Measurements from ENCODE around the gene ARNT2.

Gene ARNT2

DNA sequence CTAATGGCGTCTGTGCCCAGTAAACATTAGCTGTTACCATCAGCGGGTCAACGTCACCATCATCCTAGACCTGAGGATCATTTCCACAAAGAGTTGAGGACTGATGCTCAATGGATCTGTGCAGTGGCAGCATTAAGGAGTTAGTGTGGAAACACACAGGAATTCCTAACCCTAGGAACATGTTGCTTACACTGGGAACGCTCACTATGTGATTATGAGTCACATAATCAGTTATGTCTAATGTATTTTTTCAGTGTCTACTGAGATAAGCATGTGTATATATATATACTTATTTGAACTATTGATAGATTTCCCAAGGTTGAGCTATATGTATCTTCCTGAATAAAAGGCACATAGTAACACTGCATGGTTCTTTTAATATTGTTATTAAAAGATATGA lies 19.0 kb downstream of the ARNT2 start:
- peak; percentile 44; the same call in 1 of the 3 replicates for ATAC-seq
- TF ChIP-seq, protein P1, sequence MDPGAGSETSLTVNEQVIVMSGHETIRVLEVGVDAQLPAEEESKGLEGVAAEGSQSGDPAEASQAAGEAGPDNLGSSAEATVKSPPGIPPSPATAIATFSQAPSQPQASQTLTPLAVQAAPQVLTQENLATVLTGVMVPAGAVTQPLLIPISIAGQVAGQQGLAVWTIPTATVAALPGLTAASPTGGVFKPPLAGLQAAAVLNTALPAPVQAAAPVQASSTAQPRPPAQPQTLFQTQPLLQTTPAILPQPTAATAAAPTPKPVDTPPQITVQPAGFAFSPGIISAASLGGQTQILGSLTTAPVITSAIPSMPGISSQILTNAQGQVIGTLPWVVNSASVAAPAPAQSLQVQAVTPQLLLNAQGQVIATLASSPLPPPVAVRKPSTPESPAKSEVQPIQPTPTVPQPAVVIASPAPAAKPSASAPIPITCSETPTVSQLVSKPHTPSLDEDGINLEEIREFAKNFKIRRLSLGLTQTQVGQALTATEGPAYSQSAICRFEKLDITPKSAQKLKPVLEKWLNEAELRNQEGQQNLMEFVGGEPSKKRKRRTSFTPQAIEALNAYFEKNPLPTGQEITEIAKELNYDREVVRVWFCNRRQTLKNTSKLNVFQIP (CRISPR knock-in tag; IDR thresholded peaks at IDR 0.05; ENCODE audit: borderline replicate concordance, low read depth): no peak
- no peak for TF ChIP-seq RARB (CRISPR knock-in tag; IDR thresholded peaks at IDR 0.05)
- no peak for TF ChIP-seq OSR1 (CRISPR knock-in tag; IDR thresholded peaks at IDR 0.05)
- no peak for TF ChIP-seq ZFP3 (CRISPR knock-in tag; IDR thresholded peaks at IDR 0.05)
- TF ChIP-seq, protein P2, sequence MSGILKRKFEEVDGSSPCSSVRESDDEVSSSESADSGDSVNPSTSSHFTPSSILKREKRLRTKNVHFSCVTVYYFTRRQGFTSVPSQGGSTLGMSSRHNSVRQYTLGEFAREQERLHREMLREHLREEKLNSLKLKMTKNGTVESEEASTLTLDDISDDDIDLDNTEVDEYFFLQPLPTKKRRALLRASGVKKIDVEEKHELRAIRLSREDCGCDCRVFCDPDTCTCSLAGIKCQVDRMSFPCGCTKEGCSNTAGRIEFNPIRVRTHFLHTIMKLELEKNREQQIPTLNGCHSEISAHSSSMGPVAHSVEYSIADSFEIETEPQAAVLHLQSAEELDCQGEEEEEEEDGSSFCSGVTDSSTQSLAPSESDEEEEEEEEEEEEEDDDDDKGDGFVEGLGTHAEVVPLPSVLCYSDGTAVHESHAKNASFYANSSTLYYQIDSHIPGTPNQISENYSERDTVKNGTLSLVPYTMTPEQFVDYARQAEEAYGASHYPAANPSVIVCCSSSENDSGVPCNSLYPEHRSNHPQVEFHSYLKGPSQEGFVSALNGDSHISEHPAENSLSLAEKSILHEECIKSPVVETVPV (CRISPR knock-in tag; IDR thresholded peaks at IDR 0.05): no peak
- TF ChIP-seq BACH2 (CRISPR knock-in tag; IDR thresholded peaks at IDR 0.05; ENCODE audit: borderline replicate concordance): no peak
- TF ChIP-seq SNAI2 (CRISPR knock-in tag; IDR thresholded peaks at IDR 0.05): no peak
- no peak for TF ChIP-seq ARNTL (CRISPR knock-in tag; IDR thresholded peaks at IDR 0.05; ENCODE audit: borderline replicate concordance, low read depth)
- no peak for TF ChIP-seq ZFP30 (CRISPR knock-in tag; IDR thresholded peaks at IDR 0.05)
- TF ChIP-seq, protein P3, sequence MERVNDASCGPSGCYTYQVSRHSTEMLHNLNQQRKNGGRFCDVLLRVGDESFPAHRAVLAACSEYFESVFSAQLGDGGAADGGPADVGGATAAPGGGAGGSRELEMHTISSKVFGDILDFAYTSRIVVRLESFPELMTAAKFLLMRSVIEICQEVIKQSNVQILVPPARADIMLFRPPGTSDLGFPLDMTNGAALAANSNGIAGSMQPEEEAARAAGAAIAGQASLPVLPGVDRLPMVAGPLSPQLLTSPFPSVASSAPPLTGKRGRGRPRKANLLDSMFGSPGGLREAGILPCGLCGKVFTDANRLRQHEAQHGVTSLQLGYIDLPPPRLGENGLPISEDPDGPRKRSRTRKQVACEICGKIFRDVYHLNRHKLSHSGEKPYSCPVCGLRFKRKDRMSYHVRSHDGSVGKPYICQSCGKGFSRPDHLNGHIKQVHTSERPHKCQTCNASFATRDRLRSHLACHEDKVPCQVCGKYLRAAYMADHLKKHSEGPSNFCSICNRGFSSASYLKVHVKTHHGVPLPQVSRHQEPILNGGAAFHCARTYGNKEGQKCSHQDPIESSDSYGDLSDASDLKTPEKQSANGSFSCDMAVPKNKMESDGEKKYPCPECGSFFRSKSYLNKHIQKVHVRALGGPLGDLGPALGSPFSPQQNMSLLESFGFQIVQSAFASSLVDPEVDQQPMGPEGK (CRISPR knock-in tag; IDR thresholded peaks at IDR 0.05; ENCODE audit: borderline replicate concordance): no peak
- no peak for TF ChIP-seq ZNF70 (CRISPR knock-in tag; IDR thresholded peaks at IDR 0.05)
- TF ChIP-seq, protein P4, sequence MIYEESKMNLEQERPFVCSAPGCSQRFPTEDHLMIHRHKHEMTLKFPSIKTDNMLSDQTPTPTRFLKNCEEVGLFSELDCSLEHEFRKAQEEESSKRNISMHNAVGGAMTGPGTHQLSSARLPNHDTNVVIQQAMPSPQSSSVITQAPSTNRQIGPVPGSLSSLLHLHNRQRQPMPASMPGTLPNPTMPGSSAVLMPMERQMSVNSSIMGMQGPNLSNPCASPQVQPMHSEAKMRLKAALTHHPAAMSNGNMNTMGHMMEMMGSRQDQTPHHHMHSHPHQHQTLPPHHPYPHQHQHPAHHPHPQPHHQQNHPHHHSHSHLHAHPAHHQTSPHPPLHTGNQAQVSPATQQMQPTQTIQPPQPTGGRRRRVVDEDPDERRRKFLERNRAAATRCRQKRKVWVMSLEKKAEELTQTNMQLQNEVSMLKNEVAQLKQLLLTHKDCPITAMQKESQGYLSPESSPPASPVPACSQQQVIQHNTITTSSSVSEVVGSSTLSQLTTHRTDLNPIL (CRISPR knock-in tag; IDR thresholded peaks at IDR 0.05; ENCODE audit: low read depth): no peak
- TF ChIP-seq ZNF565 (CRISPR knock-in tag; conservative IDR thresholded peaks at IDR 0.05; ENCODE audit: low read depth): no peak
- no peak for TF ChIP-seq GLIS3 (CRISPR knock-in tag; IDR thresholded peaks at IDR 0.05)
- TF ChIP-seq ZNF8 (CRISPR knock-in tag; IDR thresholded peaks at IDR 0.05): no peak
- TF ChIP-seq ESRRG (CRISPR knock-in tag; IDR thresholded peaks at IDR 0.05): no peak
- no peak for TF ChIP-seq TOX (CRISPR knock-in tag; IDR thresholded peaks at IDR 0.05; ENCODE audit: borderline replicate concordance)
- TF ChIP-seq ISL1 (CRISPR knock-in tag; IDR thresholded peaks at IDR 0.05): no peak
- TF ChIP-seq ZC3H10 (CRISPR knock-in tag; IDR thresholded peaks at IDR 0.05): no peak

DNA sequence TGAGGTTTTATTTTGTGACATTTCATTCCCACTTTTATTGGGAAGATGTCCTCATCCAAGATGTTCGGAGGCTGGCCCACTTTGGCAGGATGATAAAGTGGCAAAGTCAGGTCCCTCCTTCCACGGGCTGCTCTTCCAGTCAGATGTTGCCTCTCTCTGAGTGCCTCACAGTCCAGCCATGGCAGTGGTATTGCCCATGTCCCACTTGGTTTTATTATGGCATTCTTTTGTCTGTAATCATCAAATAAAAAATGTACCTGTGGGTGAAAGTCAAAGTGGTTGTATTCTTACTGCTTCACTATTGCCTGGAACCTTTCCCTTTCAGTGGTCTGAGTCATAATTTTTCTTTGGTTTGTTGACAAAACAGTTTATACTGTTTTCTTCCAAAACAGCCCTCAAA lies 20.2 kb downstream of the ARNT2 start:
- no peak; the same call in 2 of the 3 replicates for ATAC-seq
- TF ChIP-seq TOX (CRISPR knock-in tag; IDR thresholded peaks at IDR 0.05; ENCODE audit: borderline replicate concordance) (no peak), ZFP3 (CRISPR knock-in tag; IDR thresholded peaks at IDR 0.05) (no peak), ZC3H10 (CRISPR knock-in tag; IDR thresholded peaks at IDR 0.05) (no peak), SNAI2 (CRISPR knock-in tag; IDR thresholded peaks at IDR 0.05) (no peak), RARB (CRISPR knock-in tag; IDR thresholded peaks at IDR 0.05) (no peak), ZNF8 (CRISPR knock-in tag; IDR thresholded peaks at IDR 0.05) (no peak), TCF4 (CRISPR knock-in tag; IDR thresholded peaks at IDR 0.05; ENCODE audit: borderline replicate concordance) (no peak), ARNTL (CRISPR knock-in tag; IDR thresholded peaks at IDR 0.05; ENCODE audit: borderline replicate concordance, low read depth) (no peak), OSR1 (CRISPR knock-in tag; IDR thresholded peaks at IDR 0.05) (no peak), ESRRG (CRISPR knock-in tag; IDR thresholded peaks at IDR 0.05) (no peak), ISL1 (CRISPR knock-in tag; IDR thresholded peaks at IDR 0.05) (no peak), GLIS3 (CRISPR knock-in tag; IDR thresholded peaks at IDR 0.05) (no peak)
- TF ChIP-seq, protein P5, sequence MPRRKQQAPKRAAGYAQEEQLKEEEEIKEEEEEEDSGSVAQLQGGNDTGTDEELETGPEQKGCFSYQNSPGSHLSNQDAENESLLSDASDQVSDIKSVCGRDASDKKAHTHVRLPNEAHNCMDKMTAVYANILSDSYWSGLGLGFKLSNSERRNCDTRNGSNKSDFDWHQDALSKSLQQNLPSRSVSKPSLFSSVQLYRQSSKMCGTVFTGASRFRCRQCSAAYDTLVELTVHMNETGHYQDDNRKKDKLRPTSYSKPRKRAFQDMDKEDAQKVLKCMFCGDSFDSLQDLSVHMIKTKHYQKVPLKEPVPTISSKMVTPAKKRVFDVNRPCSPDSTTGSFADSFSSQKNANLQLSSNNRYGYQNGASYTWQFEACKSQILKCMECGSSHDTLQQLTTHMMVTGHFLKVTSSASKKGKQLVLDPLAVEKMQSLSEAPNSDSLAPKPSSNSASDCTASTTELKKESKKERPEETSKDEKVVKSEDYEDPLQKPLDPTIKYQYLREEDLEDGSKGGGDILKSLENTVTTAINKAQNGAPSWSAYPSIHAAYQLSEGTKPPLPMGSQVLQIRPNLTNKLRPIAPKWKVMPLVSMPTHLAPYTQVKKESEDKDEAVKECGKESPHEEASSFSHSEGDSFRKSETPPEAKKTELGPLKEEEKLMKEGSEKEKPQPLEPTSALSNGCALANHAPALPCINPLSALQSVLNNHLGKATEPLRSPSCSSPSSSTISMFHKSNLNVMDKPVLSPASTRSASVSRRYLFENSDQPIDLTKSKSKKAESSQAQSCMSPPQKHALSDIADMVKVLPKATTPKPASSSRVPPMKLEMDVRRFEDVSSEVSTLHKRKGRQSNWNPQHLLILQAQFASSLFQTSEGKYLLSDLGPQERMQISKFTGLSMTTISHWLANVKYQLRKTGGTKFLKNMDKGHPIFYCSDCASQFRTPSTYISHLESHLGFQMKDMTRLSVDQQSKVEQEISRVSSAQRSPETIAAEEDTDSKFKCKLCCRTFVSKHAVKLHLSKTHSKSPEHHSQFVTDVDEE (CRISPR knock-in tag; IDR thresholded peaks at IDR 0.05): no peak
- TF ChIP-seq, protein P1 (CRISPR knock-in tag; IDR thresholded peaks at IDR 0.05; ENCODE audit: borderline replicate concordance, low read depth): no peak
- TF ChIP-seq, protein P4 (CRISPR knock-in tag; IDR thresholded peaks at IDR 0.05; ENCODE audit: low read depth): no peak
